Spleen (tissue), 7 donors: ENCODE results near the gene DUSP22.

ENCODE experiments used
- POLR2A ChIP-seq, 3 donors: fragments of 450-650 bp; IDR thresholded peaks; one replicate each; pipeline ENCODE4 v1.5.1; 2017; ENCODE audit warnings: antibody characterized with exemption in 3 of 3, mild to moderate bottlenecking in 1 of 3
- TF ChIP-seq, protein P1 (sequence below), 11 experiments: fragments of 200-600 bp in 7 of 11; fragments of 450-650 bp in 4 of 11; sonication (generic) in 4 of 11; IDR thresholded peaks in 8 of 11; conservative IDR thresholded peaks in 3 of 11; 1 replicate in 7 of 11; 2 replicates in 4 of 11; pipeline versions ENCODE4 v1.4.0 to v1.8.0; 2016 to 2021; ENCODE audit warnings: antibody characterized with exemption in 11 of 11, inconsistent platforms in 4 of 11, mild to moderate bottlenecking in 1 of 11
- donor health status: DM: no; HTN: no; CAD: no; lungs with moderate emphysema.
- donor health status: DM: no; HTN: no; CAD: no.
- donor health status: DM: no; HTN: no; CAD: no.

DNA sequence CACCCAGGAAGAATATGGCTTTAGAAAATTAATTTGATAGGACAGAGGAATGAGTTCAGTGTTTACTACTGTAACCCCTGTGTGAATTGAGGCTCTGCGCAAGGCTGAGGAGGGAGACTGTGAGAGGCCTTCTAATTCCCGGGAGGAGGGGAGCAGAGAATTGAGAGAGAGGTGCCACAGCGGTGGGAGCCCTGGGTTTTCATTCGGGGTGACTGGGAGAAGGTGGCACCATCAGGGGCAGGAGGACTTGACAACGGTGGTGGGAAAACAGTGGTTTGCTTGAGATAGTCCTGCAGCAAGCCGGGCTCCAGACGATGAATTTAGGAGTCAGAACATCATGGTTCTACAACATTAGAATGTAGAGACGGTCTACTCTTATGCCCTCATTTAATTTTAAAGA, 9.2 kb downstream of the DUSP22 start:
- TF ChIP-seq, protein P1, sequence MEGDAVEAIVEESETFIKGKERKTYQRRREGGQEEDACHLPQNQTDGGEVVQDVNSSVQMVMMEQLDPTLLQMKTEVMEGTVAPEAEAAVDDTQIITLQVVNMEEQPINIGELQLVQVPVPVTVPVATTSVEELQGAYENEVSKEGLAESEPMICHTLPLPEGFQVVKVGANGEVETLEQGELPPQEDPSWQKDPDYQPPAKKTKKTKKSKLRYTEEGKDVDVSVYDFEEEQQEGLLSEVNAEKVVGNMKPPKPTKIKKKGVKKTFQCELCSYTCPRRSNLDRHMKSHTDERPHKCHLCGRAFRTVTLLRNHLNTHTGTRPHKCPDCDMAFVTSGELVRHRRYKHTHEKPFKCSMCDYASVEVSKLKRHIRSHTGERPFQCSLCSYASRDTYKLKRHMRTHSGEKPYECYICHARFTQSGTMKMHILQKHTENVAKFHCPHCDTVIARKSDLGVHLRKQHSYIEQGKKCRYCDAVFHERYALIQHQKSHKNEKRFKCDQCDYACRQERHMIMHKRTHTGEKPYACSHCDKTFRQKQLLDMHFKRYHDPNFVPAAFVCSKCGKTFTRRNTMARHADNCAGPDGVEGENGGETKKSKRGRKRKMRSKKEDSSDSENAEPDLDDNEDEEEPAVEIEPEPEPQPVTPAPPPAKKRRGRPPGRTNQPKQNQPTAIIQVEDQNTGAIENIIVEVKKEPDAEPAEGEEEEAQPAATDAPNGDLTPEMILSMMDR (IDR thresholded peaks at IDR 0.05 in 8 of 11, conservative IDR thresholded peaks at IDR 0.05 in 3 of 11) = no peak
- TF ChIP-seq POLR2A (IDR thresholded peaks at IDR 0.05) = no peak
